ENCODE data around the gene CDH13.

DNA sequence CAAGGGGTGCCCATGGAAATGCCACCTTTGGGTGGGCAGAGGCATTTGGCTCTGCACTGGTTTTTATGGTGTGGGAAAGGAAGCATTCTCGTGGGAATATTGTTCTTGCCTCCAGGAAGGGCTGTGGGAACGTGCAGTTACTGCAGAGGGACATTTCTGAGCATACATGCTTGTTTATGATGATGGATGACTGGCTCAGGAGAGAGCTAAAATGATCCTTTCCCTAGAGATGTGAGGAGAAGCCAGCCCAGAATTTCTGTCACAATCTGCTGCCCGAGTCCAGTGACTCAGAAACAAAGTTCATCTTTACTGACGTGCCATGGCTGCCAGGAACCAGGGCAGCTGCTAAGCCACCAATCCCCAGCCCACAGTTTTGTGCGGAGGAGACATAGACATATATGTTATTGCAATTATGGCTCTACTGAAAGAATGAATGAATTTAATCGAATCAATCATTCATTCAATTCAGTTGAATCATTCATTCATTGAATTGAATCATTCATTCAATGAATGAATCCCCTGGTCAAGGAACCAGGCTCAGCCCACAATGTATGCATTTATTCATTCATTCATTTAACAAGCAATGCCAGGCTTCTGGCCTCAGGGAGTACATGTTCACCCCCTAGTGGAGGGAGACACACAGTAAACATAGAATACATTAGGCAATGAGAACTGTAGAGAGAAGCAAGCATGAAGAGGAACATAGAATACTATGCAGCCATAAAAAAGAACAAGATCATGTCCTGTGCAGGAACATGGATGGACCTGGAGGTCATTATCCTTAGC lies 766.6 kb downstream of the CDH13 start:
- TF ChIP-seq, protein P1, sequence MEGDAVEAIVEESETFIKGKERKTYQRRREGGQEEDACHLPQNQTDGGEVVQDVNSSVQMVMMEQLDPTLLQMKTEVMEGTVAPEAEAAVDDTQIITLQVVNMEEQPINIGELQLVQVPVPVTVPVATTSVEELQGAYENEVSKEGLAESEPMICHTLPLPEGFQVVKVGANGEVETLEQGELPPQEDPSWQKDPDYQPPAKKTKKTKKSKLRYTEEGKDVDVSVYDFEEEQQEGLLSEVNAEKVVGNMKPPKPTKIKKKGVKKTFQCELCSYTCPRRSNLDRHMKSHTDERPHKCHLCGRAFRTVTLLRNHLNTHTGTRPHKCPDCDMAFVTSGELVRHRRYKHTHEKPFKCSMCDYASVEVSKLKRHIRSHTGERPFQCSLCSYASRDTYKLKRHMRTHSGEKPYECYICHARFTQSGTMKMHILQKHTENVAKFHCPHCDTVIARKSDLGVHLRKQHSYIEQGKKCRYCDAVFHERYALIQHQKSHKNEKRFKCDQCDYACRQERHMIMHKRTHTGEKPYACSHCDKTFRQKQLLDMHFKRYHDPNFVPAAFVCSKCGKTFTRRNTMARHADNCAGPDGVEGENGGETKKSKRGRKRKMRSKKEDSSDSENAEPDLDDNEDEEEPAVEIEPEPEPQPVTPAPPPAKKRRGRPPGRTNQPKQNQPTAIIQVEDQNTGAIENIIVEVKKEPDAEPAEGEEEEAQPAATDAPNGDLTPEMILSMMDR (IDR thresholded peaks at IDR 0.05; ENCODE audit: low read depth, low read length, poor library complexity, severe bottlenecking), result peak; percentile 22
- no peak for TF ChIP-seq EZH2phosphoT487 (IDR thresholded peaks at IDR 0.05; ENCODE audit: borderline replicate concordance, low read length)

Measured in DOHH2 (cell line).